22Rv1 (cell line): Measurements from ENCODE around the gene HELZ.

Source experiments
- H3K27ac ChIP-seq: fragments of 450-650 bp; 2 replicates; pipeline ENCODE4 v1.5.1; 2017
- CTCF ChIP-seq: fragments of 450-650 bp; IDR thresholded peaks from 2 replicates; pipeline ENCODE4 v1.5.1; 2017; ENCODE audit warnings: mild to moderate bottlenecking
- ZFX ChIP-seq: fragments of 450-650 bp; IDR thresholded peaks from 2 replicates; pipeline ENCODE4 v1.6.1; 2017; ENCODE audit warnings: antibody characterized with exemption, borderline replicate concordance

Gene HELZ

GRCh38 chr17:67183531-67183930 is 61.5 kb downstream of the HELZ start:
- no peak overlapping the region for H3K27ac ChIP-seq
- TF ChIP-seq ZFX: no peak
- no peak for TF ChIP-seq CTCF

- TF ChIP-seq ZFX (no peak), CTCF (no peak)
- H3K27ac ChIP-seq: no peak overlapping the region
Observed at GRCh38 chr17:67181825-67182224, 63.2 kb downstream of the HELZ start.

GRCh38 chr17:67180275-67180674 is 64.7 kb downstream of the HELZ start:
- TF ChIP-seq CTCF (no peak), ZFX (no peak)

GRCh38 chr17:67178555-67178954 is 66.4 kb downstream of the HELZ start:
- H3K27ac ChIP-seq: no peak overlapping the region
- TF ChIP-seq CTCF: no peak
- no peak for TF ChIP-seq ZFX

More at GRCh38 chr17:67180275-67180674, 64.7 kb downstream of the HELZ start:
- H3K27ac ChIP-seq: no peak overlapping the region

- H3K27ac ChIP-seq: no peak overlapping the region
- no peak for TF ChIP-seq ZFX
- TF ChIP-seq CTCF: no peak
Observed at GRCh38 chr17:67177732-67178131, 67.3 kb downstream of the HELZ start.

GRCh38 chr17:67174190-67174589 is 70.8 kb downstream of the HELZ start:
- TF ChIP-seq CTCF (no peak), ZFX (no peak)
- H3K27ac ChIP-seq: no peak overlapping the region

- TF ChIP-seq ZFX (no peak), CTCF (no peak)
- H3K27ac ChIP-seq: no peak overlapping the region
Observed at GRCh38 chr17:67171560-67171959, 73.4 kb downstream of the HELZ start.
